NCI-H146 treated with DMSO at 0.1 percent for 48 hours (cell line): ENCODE data around the gene ZBTB47.

Source experiments
- DNase-seq: peaks from one replicate; lab custom pipeline; 2025; ENCODE audit not compliant: unreplicated experiment; lab: John Stamatoyannopoulos, UW

ZBTB47 gene

DNA sequence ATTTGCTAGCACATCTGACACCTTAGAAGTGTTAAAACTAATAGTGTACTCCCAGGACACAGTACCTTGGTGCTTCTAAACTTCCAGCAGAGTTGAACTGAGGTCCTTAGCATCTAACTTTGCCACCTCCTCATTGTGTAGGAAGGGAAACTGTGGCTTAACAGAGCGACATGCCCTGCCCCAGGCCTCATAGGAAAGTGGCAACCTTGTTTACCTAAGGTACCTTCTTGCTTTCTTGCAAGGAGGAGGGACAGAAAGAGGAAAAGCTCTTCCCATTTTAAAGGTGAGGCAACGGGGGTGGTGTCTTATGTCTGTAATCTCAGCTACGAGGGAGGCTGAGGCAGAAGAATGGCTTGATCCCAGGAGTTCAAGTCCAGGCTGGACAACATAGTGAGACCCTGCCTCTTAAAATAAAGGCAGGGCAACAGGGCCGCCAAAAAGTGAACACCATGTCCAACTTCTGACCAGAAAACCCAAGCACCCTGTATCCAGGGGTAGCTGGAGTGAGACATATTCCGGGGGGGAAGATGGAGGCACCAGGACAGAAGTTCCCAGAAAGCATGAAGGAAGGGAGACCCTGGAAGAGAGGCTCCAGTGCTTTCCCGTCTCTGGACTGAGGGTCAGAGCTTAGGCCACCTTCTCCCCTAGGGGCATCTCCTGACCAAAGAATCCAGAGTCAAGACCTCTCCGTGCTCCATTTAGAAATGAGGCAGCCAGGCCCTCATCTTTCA lies 31.3 kb downstream of the ZBTB47 start:
- no peak for DNase-seq

DNA sequence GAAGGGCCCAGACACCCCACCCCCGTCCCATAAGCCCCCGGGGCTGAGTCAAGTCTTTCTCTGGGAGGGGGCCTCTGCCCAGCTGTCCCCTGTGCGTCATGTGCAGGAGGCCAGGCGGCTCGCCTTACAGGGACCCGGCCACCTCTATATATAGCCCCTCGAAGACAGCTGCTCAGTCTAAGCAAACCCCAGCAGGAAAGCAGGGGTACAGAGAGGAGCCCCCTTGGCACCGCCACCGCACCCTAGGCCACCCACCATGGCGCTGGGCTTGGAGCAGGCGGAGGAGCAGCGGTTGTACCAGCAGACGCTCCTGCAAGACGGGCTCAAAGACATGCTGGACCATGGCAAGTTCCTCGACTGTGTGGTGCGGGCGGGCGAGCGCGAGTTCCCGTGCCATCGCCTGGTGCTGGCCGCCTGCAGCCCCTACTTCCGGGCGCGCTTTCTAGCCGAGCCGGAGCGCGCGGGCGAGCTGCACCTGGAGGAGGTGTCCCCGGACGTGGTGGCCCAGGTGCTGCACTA lies 31.9 kb downstream of the ZBTB47 start, which contains the start of gene KLHL40:
Gene KLHL40 (plus strand): TSS at position 175 of the 519 bp plus-strand sequence. CDS start 82 bp downstream, at position 257.
- no peak for DNase-seq

DNA sequence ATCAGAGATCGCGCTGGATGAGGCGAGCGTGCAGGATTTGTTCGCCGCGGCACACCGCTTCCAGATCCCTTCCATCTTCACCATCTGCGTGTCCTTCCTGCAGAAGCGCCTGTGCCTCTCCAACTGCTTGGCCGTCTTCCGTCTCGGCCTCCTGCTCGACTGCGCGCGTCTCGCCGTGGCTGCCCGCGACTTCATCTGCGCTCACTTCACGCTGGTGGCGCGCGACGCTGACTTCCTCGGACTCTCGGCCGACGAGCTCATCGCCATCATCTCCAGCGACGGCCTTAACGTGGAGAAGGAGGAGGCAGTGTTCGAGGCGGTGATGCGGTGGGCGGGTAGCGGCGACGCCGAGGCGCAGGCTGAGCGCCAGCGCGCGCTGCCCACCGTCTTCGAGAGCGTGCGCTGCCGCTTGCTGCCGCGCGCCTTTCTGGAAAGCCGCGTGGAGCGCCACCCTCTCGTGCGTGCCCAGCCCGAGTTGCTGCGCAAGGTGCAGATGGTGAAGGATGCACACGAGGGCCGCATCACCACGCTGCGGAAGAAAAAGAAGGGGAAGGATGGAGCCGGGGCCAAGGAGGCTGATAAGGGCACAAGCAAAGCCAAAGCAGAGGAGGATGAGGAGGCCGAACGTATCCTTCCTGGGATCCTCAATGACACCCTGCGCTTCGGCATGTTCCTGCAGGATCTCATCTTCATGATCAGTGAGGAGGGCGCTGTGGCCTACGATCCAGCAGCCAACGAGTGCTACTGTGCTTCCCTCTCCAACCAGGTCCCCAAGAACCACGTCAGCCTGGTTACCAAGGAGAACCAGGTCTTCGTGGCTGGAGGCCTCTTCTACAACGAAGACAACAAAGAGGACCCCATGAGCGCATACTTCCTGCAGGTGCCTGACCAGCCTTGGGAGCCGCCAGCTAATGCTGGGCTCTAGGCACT lies 32.7 kb downstream of the ZBTB47 start:
- no peak for DNase-seq

DNA sequence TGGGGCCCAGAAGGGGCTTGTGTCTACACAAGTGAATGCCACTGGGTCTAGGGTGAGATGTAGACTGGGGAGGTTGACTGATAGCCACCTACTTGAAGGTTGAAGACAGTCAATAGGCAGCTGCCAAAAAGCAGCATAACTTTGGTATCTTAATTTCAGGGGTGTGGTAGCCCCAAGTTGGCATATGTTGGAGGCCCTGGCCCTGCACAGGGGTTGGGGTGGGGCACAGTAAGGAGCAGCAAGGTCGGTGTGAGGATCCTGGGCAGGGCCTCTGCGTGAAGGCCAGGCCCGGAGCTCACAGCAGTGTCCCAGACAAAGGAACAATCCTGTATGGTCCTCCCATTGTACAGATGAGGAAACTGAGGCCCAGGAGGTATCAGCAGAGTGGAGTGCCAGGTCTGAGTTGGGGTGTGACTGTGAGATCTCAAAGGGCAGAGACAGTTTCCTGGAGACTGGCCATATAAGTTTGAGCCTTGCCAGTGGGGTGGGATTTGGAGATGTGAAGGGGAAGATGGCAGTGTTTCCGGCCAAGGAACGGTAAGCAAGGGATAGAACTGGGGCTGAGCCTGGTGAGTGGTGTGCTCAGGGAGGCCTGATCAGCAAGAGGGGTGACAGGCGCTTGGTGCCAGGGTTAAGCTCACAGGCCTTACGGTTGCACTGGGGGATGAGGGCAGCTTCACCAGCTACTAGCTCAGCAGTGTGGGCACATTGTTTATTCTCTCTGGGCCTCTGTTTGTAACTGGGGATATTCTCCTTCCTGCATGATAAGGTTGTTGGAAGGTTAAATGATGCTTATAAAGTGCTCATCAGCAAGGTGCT lies 33.5 kb downstream of the ZBTB47 start:
- no peak for DNase-seq

DNA sequence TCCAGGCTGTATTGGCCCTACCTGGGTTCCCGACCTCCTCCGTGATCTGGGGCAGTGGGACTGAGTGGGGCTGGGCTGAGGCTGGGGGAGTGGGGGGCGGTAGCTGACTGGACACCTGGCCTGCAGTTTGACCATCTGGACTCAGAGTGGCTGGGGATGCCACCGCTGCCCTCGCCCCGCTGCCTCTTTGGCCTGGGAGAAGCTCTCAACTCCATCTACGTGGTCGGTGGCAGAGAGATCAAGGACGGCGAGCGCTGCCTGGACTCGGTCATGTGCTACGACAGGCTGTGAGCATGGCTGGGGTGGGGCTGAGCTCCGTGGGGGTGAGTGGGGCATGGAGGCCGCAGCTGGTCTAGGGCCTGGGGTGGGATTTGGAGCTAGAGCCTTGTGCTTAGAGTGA lies 34.5 kb downstream of the ZBTB47 start:
- no peak for DNase-seq

DNA sequence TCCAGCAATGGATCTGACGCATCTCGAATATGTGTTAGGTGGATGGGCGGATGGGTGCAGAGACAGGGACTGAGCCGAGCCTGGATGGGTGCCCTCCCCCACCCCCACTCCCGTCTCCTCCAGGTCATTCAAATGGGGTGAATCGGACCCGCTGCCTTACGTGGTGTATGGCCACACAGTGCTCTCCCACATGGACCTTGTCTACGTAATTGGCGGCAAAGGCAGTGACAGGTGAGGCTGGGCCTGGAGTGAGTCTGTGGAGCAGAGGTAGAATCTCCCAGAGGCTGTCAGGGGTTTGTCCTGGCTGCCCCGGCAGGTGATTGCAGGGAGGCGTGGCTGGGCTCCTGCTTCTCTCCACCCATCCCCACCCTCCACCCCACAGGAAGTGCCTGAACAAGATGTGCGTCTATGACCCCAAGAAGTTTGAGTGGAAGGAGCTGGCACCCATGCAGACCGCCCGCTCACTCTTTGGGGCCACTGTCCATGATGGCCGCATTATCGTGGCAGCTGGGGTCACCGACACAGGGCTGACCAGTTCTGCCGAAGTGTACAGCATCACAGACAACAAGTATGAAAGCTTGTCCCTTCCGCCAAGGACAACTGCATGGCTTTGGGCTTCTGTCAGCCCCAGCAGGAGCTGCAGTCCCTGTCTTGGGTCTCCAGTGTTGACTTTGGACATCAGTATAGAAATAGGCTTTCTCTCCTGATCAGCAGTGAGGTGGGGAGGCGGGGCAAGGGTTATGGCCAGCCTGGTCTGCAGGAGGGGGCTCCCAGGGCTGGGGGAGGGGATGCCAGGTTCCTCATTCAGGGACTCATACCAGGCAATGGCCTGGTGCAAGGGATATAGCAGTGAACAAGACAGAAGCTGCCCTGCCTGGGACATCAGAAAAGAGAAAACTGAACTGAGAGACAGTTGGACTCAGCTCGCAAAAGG lies 35.3 kb downstream of the ZBTB47 start:
- no peak for DNase-seq

DNA sequence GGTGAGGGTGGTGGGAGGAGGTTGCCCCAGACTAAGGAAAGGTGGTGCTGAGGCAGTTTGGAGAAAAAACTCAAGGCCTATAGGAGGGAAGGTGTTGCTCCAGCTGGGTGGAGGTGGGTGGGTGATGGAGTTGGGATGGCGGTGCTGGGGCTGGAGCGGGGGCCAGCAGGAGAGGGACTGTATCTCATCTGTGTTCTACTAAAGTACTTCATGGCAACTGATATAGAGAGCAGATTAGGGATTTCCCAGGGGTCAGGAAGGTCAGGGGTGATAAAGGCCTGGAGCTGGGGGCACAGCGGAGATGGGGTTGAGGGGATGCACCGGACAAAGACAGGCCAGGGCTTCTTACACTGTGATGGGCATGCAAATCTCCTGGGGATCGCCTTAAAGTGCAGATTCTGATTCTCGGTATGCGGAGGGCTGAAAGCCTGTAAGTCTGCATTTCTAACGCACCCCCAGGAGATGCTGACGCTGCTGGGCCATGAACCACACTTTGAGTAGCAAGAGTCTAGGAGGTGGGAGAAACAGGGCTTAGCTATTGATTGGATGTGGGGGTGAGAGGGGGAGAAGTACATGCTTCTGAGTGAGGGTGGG lies 36.0 kb downstream of the ZBTB47 start:
- DNase-seq: no peak

DNA sequence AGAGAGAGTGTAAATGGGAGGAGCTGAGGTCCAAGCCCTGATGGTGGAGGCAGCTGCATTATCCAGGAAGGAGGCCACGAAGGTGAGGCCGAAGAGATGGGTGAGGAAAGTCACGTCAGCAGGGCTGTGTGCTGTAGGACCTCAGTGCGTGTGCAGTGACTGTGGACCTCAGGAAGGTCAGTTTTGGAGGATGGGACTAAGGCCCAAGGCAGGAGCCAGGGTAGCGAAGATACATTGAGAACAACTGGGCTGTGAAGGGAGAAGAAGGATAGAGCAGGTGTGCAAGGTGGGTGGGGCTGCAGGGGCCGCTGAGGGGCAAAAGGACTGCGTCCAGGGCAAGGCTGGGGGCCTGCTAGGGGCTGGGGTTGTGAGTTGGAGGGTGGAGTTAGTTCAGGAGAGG lies 36.7 kb downstream of the ZBTB47 start:
- no peak for DNase-seq

DNA sequence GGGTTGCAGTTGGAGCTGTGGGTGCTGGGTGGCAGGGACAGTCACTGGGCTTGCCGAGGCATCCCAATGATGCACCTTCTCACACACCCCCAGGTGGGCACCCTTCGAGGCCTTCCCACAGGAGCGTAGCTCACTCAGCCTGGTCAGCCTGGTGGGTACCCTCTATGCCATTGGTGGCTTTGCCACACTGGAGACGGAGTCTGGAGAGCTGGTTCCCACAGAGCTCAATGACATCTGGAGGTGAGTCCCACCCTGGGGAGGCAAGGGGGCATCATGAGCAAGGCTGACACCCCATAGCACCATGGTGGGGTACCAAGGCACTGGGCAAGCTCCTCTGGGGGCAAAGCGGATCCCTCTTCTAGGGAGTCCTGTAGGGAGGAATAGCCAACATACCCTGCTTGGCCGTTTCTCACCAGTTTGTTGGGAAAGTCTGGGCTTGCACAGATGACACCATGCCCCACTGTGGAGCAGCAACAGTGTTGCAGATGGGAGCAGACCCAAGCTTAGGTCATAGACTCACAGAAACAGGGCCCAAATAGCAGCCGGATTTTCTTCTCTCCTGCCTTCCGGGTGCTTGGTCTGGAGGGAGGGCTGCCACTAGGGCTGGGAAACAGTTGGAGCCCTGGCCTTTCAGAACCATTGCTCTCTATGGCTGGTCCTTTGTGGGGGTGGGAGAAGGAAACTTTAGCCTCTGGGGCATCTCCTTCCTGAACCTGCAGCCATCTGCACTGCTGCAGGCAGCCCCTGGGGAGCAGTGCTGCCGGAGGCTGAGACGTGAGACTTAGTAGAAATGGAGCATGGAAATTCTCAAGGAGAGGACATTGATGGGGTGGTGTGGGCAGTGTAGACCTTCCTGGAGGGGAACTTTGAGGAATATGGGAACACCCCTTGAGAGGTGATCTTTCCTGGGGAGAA lies 37.5 kb downstream of the ZBTB47 start:
- DNase-seq: no peak

DNA sequence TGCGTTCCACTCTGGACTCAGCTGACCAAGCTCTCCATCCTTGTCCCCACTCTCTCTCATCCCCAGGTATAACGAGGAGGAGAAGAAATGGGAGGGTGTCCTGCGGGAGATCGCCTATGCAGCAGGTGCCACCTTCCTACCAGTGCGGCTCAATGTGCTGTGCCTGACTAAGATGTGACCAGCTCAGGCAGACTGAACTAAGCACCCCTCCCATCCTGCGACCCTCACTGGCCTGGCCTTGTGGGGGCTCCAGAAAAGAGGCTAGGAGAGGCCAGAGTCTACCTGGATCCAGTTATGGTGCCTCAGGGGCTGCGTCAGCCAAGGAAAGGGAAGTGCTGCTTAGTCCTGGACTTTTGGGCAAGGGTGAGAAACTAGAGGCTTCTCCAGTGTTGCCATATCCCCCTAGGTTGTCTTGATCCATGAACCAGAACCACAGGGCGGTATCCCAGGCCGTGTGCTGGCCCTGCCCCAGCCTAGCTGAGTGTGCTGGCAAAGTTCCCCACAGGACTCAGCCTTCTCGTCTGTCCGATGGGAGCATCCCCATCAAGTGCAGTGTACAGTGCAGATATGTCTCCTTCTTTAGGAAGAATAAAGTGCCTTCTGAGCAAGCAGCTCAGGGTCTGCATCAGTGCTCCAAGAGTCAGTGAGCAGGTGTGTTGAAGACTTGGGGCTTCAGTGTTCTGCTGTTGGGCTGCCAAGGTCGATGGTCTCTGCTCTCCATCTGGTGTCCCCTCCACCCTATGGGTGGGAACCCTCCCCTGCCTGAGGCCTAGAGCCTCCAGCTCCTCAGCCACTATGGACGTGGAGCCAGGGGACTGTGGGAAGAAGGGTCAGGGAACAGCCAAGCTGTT lies 38.5 kb downstream of the ZBTB47 start:
- no peak for DNase-seq

DNA sequence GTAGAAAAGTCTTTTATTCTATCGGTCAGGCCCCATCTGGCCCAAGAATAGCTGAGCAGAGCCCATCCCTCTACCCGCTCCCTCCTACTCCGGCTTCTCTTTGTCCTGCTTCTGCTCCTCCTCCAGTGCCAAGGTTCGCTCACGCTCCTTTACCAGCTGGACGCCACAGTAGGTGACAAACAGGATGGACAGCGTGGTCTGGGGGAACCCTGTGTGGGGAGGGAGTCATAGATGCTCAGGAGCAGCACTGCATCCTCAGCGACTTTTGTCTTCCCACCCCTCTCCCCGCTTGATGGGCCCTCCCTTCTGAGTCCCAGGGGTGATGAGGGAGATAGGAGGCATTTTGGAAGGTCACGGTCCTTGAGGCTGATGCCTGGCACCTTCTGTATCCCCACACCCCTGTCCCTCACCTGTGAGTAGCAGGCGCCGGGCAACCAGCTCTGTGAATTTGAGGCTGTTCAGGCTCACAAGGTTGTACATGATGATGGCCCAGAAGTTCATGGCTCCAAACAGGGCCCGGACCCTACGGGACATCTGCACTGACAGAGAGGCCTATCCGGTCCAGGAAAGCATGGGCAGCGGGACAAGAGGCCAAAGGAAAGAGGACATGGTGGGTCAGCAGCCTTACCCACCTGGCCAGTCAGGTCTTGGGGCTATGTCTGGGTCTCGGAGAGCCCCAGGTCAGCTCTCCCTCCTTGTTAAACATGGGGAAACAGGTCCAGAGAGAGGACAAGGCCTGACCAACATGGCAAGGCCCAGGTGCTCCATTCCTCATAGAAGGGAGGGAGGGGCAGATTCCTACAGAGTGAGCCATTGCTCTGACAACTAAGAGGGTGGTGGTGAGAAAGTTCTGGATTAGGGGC lies 39.4 kb downstream of the ZBTB47 start:
- DNase-seq: no peak

DNA sequence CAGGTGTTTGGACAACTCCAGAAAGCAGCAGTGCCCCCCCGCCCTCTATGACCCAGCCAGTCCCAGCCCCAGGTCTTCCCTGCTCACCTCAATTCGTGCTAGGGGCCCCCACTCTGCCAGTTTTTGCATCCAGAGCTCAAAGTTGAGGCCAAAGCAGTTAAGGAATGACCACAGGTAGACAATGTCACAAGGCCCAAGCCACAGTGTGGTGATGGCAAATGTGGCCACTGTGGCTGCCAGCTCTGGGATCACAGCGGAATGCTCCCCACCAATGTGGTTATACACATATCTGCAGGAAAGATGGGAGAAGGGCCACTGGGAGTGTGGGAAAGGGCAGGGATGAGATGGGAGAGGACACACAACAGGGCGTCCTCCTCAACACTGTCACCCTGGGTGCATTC lies 40.0 kb downstream of the ZBTB47 start:
- DNase-seq: no peak

DNA sequence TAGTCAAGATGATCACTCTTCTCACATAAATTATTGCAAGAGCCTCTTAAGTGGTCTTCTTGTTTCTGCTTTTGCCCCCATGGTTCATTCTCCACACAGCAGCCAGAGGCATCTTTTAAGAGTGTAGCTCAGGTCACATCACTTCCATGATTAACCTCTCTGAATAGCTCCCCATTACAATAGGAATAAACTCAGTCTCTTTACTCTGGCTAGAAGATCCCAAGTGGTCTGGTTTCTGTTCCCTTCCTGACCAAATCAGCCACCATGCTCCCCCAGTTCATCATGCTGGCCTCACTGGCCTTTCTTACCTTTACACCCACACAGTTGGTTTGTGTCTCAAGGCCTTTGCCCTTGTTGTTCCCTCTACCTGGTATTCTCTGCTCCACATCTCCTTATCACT lies 40.9 kb downstream of the ZBTB47 start:
- no peak for DNase-seq

DNA sequence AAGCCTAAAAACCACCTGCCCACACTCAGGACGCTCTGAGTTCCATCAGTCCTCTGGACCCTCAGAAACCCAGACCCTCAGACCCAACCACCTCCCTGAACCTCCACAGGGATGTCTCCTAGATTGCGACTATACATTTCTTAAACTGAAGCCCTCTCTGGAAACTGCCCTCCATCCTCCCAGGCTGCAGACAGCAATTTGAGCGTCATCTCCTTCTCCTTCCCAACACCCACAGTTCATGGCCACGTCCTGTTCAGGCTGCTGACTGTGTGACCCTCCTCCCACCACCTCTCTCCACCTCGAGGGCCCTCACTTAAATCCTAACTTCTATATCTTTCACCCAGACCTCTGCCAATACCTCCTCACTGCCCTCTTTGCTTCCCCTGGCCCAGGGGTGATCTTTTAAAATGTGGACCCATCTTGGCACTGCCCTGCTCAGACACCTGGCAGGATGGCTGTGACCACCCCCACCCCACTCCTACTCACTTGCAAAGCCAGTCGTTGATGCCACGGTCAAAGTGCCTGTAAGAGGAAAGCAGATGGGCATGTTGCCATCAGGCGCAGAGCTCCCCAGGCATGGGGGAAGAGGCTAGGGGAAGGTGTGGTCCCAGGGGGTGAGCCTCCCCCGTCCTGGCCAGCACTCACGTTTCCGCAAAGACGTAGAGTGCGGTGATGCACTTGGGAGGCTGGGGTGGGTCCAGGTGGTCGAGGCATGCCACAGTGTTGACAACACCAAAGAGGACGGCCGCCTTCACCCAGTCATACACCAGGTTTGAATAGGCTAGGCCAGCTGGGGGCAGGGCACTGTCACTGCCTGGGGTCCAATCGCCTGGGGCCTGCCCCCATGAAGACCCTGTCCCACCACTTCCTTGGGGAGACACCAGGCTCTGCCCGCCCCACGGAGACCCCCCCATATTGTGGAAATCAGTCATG lies 43.1 kb downstream of the ZBTB47 start:
- DNase-seq: no peak

DNA sequence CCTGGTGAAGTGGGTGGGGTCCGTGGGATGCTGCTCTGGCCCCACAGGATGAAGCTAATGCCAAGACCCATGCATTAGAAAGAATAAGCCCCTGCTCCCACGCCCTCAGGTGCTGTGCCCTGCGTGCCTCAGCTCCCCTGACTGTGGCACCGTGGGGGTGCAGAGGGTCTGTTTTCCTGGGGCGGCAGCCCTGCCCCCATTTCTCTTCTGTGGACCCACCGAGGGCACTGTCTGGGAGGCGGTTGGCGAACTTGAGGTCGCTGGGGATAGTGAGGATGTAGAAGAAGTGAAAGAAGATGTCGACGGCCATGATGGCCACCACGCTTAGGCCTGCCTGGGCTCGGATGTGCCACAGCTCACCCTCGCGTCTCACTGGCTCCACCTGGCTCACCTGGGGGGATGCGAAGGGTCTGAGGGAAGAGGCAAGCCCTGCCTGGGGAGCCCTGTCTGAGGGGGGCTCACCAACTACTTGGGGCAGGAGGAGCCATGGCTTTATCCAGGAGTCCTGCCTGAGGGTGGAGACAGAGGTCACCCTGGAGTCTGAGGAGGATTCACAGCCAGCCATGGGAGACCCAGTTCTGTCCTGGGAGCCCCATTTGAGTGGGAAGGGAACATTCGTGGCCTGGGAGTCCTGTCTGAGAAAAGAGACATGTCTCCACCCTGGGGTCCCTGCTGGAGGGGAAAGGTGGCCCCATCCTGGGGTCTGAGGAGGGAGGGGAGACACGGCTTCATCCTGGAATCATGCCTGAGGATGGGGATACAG lies 44.0 kb downstream of the ZBTB47 start:
- DNase-seq: no peak
